ENCODE measurements around the gene CECR2. TPM values are rescaled to one million over a fixed set of nuclear protein-coding genes. Genes with fewer than 3 reads are reported as not detected.

The CECR2 gene
- total and polyA plus RNA-seq, 10 of the 15 experiments (the other 5 are each of a cell fraction or from before 2014, with no cell fraction given), result 0.01 to 0.08 (median 0.01) TPM; not detected in 7

DNA sequence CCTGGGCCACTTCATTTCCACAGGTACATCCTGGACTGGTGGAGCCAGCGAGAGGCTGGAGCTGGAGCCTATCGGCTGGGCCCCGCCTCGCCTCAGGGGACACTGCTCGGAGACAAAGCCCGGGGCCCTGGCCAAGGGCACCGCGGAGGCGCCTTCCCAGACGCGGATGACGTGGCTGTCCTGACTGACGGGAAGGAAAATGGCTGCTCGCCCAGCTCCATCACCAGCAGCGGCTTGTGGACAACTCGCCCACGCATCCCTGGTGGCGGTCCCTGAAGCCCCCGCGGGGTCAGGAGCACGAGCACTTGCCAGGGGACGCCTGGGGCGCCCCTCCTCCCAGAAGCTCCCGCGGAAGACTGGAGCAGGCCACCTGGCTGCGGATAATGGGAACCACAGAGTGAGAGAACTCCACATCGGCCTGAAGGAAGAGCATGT, 49.6 kb downstream of the CECR2 start:
- ChIA-PET POLR2A (no interaction called here), SMC1A (ENCODE audit: uncharacterized antibody, unreplicated experiment) (no interaction called here), RAD21 (ENCODE audit: unreplicated experiment) (interaction anchor here (1.4 kb wide), 1 partner anchor 12 kb away, joined by 3 read pairs; no protein-coding TSS in a partner anchor), CTCF (interaction anchor here (1.2 to 1.4 kb wide), 2 partner anchors 213 to 247 kb away, joined by 3 read pairs; no protein-coding TSS in a partner anchor)
- Histone ChIP-seq H3K9me3 (replicated peaks; ENCODE audit: control insufficient read depth, insufficient read depth, low read length) (no peaks in the 10 kb centered on the region), H2AFZ (ENCODE audit: control insufficient read depth, low read depth, low read length) (no peak overlapping the region), H3K79me2 (ENCODE audit: control insufficient read depth, insufficient read depth, low read length) (no peaks in the 10 kb centered on the region), H3K27ac (ENCODE audit: control insufficient read depth, insufficient read depth) (no peak overlapping the region), H3K36me3 (ENCODE audit: control insufficient read depth in 2 of 2, insufficient read depth in 2 of 2, low read length in 1 of 2) (no peaks in the 10 kb centered on the region), H4K20me1 (ENCODE audit: control insufficient read depth, insufficient read depth) (no peaks in the 10 kb centered on the region), H3K27me3 (replicated peaks in 1 of 2; ENCODE audit: control insufficient read depth in 2 of 2, insufficient read depth in 2 of 2, low read length in 1 of 2) (no peaks in the 10 kb centered on the region), H3K4me3 (no peak overlapping the region), H3K4me2 (ENCODE audit: control insufficient read depth, insufficient read depth) (no peak overlapping the region), H3K9ac (ENCODE audit: control insufficient read depth, insufficient read depth, low read length) (no peak overlapping the region), H3K4me1 (ENCODE audit: control insufficient read depth, insufficient read depth, low read length) (no peaks in the 10 kb centered on the region)
- ATAC-seq, result no peak
- no peak for DNase-seq (ENCODE audit: low read depth, low spot score)
- intact Hi-C loops (cut with micrococcal nuclease; ENCODE audit: unreplicated experiment), result no loop called here
- FAIRE-seq, result no peak
- WGBS (ENCODE audit: insufficient coverage, insufficient replicate concordance, low lambda C conversion rate, missing lambda C conversion rate), result 63% methylated on average over 27 of the region's 27 CpGs
- BruUV-seq (replicated peaks), result no TSS peak
- in situ Hi-C loops (cut with MboI), result no loop called here
- no peak for TF ChIP-seq ESRRA (IDR thresholded peaks at IDR 0.05; ENCODE audit: low read length)
- TF ChIP-seq MEF2B (IDR thresholded peaks at IDR 0.05; ENCODE audit: partially characterized antibody, poor library complexity, severe bottlenecking), result no peak
- TF ChIP-seq, protein P1, sequence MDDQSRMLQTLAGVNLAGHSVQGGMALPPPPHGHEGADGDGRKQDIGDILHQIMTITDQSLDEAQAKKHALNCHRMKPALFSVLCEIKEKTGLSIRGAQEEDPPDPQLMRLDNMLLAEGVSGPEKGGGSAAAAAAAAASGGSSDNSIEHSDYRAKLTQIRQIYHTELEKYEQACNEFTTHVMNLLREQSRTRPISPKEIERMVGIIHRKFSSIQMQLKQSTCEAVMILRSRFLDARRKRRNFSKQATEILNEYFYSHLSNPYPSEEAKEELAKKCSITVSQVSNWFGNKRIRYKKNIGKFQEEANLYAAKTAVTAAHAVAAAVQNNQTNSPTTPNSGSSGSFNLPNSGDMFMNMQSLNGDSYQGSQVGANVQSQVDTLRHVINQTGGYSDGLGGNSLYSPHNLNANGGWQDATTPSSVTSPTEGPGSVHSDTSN (IDR thresholded peaks at IDR 0.05; ENCODE audit: insufficient replicate concordance, low read depth, low read length), result no peak
- no peak for TF ChIP-seq MEF2A (IDR thresholded peaks at IDR 0.05; ENCODE audit: insufficient read depth, low read depth, low read length)
- no peak for TF ChIP-seq FOXK2 (IDR thresholded peaks at IDR 0.05)
- TF ChIP-seq, protein P2, sequence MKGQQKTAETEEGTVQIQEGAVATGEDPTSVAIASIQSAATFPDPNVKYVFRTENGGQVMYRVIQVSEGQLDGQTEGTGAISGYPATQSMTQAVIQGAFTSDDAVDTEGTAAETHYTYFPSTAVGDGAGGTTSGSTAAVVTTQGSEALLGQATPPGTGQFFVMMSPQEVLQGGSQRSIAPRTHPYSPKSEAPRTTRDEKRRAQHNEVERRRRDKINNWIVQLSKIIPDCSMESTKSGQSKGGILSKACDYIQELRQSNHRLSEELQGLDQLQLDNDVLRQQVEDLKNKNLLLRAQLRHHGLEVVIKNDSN (IDR thresholded peaks at IDR 0.05; ENCODE audit: borderline replicate concordance, extremely low read length, insufficient read depth, low read depth, low read length), result no peak
- TF ChIP-seq, protein P3, sequence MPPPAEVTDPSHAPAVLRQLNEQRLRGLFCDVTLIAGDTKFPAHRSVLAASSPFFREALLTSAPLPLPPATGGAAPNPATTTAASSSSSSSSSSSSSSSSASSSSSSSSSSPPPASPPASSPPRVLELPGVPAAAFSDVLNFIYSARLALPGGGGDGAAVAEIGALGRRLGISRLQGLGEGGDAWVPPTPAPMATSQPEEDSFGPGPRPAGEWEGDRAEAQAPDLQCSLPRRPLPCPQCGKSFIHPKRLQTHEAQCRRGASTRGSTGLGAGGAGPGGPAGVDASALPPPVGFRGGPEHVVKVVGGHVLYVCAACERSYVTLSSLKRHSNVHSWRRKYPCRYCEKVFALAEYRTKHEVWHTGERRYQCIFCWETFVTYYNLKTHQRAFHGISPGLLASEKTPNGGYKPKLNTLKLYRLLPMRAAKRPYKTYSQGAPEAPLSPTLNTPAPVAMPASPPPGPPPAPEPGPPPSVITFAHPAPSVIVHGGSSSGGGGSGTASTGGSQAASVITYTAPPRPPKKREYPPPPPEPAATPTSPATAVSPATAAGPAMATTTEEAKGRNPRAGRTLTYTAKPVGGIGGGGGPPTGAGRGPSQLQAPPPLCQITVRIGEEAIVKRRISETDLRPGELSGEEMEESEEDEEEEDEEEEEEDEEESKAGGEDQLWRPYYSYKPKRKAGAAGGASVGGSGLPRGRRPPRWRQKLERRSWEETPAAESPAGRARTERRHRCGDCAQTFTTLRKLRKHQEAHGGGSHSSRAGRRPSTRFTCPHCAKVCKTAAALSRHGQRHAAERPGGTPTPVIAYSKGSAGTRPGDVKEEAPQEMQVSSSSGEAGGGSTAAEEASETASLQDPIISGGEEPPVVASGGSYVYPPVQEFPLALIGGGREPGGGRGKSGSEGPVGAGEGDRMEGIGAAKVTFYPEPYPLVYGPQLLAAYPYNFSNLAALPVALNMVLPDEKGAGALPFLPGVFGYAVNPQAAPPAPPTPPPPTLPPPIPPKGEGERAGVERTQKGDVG (CRISPR knock-in tag; IDR thresholded peaks at IDR 0.05), result no peak
- TF ChIP-seq EZH2 (IDR thresholded peaks at IDR 0.05; ENCODE audit: borderline replicate concordance, control insufficient read depth, low read depth, low read length), result no peak
- TF ChIP-seq POLR2AphosphoS5 (IDR thresholded peaks at IDR 0.05; ENCODE audit: low read length), result no peak
- no peak for TF ChIP-seq NR2F1 (conservative IDR thresholded peaks at IDR 0.05)
- TF ChIP-seq, protein P4, sequence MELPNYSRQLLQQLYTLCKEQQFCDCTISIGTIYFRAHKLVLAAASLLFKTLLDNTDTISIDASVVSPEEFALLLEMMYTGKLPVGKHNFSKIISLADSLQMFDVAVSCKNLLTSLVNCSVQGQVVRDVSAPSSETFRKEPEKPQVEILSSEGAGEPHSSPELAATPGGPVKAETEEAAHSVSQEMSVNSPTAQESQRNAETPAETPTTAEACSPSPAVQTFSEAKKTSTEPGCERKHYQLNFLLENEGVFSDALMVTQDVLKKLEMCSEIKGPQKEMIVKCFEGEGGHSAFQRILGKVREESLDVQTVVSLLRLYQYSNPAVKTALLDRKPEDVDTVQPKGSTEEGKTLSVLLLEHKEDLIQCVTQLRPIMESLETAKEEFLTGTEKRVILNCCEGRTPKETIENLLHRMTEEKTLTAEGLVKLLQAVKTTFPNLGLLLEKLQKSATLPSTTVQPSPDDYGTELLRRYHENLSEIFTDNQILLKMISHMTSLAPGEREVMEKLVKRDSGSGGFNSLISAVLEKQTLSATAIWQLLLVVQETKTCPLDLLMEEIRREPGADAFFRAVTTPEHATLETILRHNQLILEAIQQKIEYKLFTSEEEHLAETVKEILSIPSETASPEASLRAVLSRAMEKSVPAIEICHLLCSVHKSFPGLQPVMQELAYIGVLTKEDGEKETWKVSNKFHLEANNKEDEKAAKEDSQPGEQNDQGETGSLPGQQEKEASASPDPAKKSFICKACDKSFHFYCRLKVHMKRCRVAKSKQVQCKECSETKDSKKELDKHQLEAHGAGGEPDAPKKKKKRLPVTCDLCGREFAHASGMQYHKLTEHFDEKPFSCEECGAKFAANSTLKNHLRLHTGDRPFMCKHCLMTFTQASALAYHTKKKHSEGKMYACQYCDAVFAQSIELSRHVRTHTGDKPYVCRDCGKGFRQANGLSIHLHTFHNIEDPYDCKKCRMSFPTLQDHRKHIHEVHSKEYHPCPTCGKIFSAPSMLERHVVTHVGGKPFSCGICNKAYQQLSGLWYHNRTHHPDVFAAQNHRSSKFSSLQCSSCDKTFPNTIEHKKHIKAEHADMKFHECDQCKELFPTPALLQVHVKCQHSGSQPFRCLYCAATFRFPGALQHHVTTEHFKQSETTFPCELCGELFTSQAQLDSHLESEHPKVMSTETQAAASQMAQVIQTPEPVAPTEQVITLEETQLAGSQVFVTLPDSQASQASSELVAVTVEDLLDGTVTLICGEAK (IDR thresholded peaks at IDR 0.05; ENCODE audit: borderline replicate concordance), result no peak
- no peak for TF ChIP-seq KDM1A (IDR thresholded peaks at IDR 0.05; ENCODE audit: borderline replicate concordance)
